OCI-LY1 (cell line): ENCODE data around the gene TMEM260.
"Not testable (repeated sequence)": the region's sequence is repeated elsewhere in the genome, so short reads cannot be mapped to it uniquely, and the experiment has no call there.

Source experiments
- H2AFZ ChIP-seq: fragments of 200-600 bp; sonication (generic), shearing (Covaris generic); 2 replicates; pipeline ENCODE4 v1.6.0; 2014; ENCODE audit warnings: antibody characterized with exemption, mild to moderate bottlenecking, low read length
- H3F3A ChIP-seq: fragments of 200-600 bp; sonication (generic), shearing (Covaris generic); 2 replicates; pipeline ENCODE4 v1.6.0; 2014; ENCODE audit warnings: mild to moderate bottlenecking, antibody characterized with exemption, low read length, moderate library complexity; ENCODE audit not compliant: insufficient read depth
- H3K27ac ChIP-seq: fragments of 200-600 bp; sonication (generic); 2 replicates; pipeline ENCODE4 v1.5.1; 2014; ENCODE audit warnings: low read length, mixed run types, mild to moderate bottlenecking, low read depth; ENCODE audit not compliant: poor library complexity, severe bottlenecking
- H3K27me3 ChIP-seq: fragments of 200-600 bp; sonication (generic); 2 replicates; pipeline ENCODE4 v1.6.0; 2014; ENCODE audit warnings: antibody characterized with exemption, mild to moderate bottlenecking, low read length, moderate library complexity; ENCODE audit not compliant: insufficient read depth
- H3K36me3 ChIP-seq: fragments of 200-600 bp; sonication (generic); 2 replicates; pipeline ENCODE4 v1.6.1; 2014; ENCODE audit warnings: mild to moderate bottlenecking, antibody characterized with exemption, low read length, moderate library complexity, mixed read lengths; ENCODE audit not compliant: insufficient read depth
- H3K4me1 ChIP-seq: fragments of 200-600 bp; sonication (generic); 2 replicates; pipeline ENCODE4 v1.5.1; 2014; ENCODE audit warnings: mild to moderate bottlenecking, low read length, moderate library complexity; ENCODE audit not compliant: insufficient read depth, severe bottlenecking
- H3K4me2 ChIP-seq: fragments of 200-600 bp; sonication (generic), shearing (Covaris generic); 2 replicates; pipeline ENCODE4 v1.6.1; 2014; ENCODE audit warnings: low read length
- H3K4me3 ChIP-seq: fragments of 200-600 bp; sonication (generic); 2 replicates; pipeline ENCODE4 v1.5.1; 2014; ENCODE audit warnings: low read length, low read depth, mild to moderate bottlenecking, mixed read lengths; ENCODE audit not compliant: poor library complexity, severe bottlenecking
- H3K79me2 ChIP-seq: fragments of 200-600 bp; shearing (Covaris generic); 2 replicates; pipeline ENCODE4 v1.6.1; 2016; ENCODE audit warnings: mixed run types, low read length, mixed read lengths; ENCODE audit not compliant: insufficient read depth
- H3K9ac ChIP-seq: fragments of 200-600 bp; sonication (generic), shearing (Covaris generic); 2 replicates; pipeline ENCODE4 v1.6.1; 2014; ENCODE audit warnings: mild to moderate bottlenecking, low read length, mixed read lengths
- H3K9me2 ChIP-seq: fragments of 200-600 bp; sonication (generic), shearing (Covaris generic); 2 replicates; pipeline ENCODE4 v1.6.1; 2014; ENCODE audit warnings: low read depth, mild to moderate bottlenecking, low read length, mixed read lengths
- H3K9me3 ChIP-seq: fragments of 200-600 bp; shearing (Covaris generic); 2 replicates; pipeline ENCODE4 v1.6.1; 2014; ENCODE audit warnings: low read length, mixed read lengths
- H4K20me1 ChIP-seq: fragments of 200-600 bp; sonication (generic), shearing (Covaris generic); 2 replicates; pipeline ENCODE4 v1.6.0; 2016; ENCODE audit warnings: mild to moderate bottlenecking, low read length; ENCODE audit not compliant: insufficient read depth
- CTCF ChIP-seq: fragments of 200-600 bp; sonication (generic), shearing (Covaris generic); IDR thresholded peaks from 2 replicates; pipeline ENCODE4 v1.5.1; 2017; ENCODE audit warnings: mild to moderate bottlenecking, antibody characterized with exemption, low read length, moderate library complexity, mixed read lengths
- EZH2 ChIP-seq: fragments of 200-600 bp; sonication (generic), shearing (Covaris generic); IDR thresholded peaks from 2 replicates; pipeline ENCODE4 v1.8.0; 2017; ENCODE audit warnings: borderline replicate concordance, mixed run types, mild to moderate bottlenecking, antibody characterized with exemption, low read length, moderate library complexity, mixed read lengths

The TMEM260 gene

DNA sequence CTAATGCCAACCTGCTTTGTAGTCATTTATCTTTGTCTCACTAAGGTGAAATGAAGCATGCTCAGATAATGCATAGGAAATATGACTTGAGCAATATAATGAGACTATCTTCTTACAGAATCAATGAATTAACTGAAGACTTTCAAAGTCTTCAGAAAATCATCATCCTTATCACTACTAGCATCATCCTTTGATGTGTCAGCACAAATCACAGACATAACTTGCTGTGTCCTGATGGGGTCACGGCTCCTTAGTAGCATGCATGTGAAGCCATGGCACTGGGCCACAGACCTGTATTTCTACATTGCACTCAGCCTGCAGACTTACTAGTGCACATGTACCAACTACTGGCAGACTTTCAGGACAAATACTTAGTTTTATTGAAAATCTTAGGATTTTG is 18.9 kb downstream of the TMEM260 start:
- Histone ChIP-seq H3K9me2 (no peaks in the 10 kb centered on the region), H3K4me3 (no peak overlapping the region), H3K27ac (no peak overlapping the region), H3K4me1 (no peaks in the 10 kb centered on the region), H3K4me2 (no peak overlapping the region), H2AFZ (no peak overlapping the region), H3K9me3 (no peaks in the 10 kb centered on the region), H3K79me2 (no peaks in the 10 kb centered on the region), H3K36me3 (no peaks in the 10 kb centered on the region), H4K20me1 (no peaks in the 10 kb centered on the region), H3K9ac (no peak overlapping the region), H3F3A (no peaks in the 10 kb centered on the region), H3K27me3 (no peaks in the 10 kb centered on the region)
- TF ChIP-seq CTCF (no peak), EZH2 (no peak)

DNA sequence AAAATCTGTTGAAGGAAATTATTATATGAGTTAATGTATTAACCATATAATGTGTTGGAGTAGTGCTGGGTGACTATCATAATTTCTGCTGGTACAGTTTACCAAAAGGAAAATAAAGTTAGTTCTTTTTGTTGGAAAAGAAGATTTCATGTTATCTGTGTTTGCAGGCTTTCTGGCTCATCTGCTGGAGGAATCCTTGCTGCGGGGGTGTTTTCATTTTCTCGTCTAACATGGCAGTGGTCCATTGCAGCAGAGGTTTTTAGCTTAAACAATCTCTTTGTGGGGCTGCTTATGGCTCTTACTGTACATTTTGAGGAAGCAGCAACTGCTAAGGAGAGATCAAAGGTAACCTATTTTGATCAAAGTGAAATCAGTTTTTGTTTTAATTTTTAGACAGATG is 24.1 kb downstream of the TMEM260 start:
- H3K27me3 ChIP-seq, result no peaks in the 10 kb centered on the region
- H3F3A ChIP-seq, result no peaks in the 10 kb centered on the region
- H3K79me2 ChIP-seq, result no peaks in the 10 kb centered on the region
- H3K9me3 ChIP-seq, result no peaks in the 10 kb centered on the region
- no peaks in the 10 kb centered on the region for H4K20me1 ChIP-seq
- no peak overlapping the region for H3K9ac ChIP-seq
- TF ChIP-seq CTCF (no peak), EZH2 (no peak)
- H3K4me2 ChIP-seq, result no peak overlapping the region
- H3K4me3 ChIP-seq, result no peak overlapping the region
- H3K27ac ChIP-seq, result no peak overlapping the region
- no peaks in the 10 kb centered on the region for H3K9me2 ChIP-seq
- H3K4me1 ChIP-seq, result no peaks in the 10 kb centered on the region
- no peak overlapping the region for H2AFZ ChIP-seq
- peaks cover 7% of the 10 kb centered on the region; the same call in 1 of the 2 replicates for H3K36me3 ChIP-seq

GRCh38 chr14:56608689-56609088 is 29.1 kb downstream of the TMEM260 start:
- no peaks in the 10 kb centered on the region for H3K9me3 ChIP-seq
- H3K9me2 ChIP-seq, result no peaks in the 10 kb centered on the region
- H3K4me2 ChIP-seq, result no peak overlapping the region
- H3K4me3 ChIP-seq, result no peak overlapping the region
- no peaks in the 10 kb centered on the region for H3K4me1 ChIP-seq
- no peak overlapping the region for H3K27ac ChIP-seq
- peaks cover 36% of the 10 kb centered on the region for H3K36me3 ChIP-seq
- no peaks in the 10 kb centered on the region for H3K79me2 ChIP-seq
- no peaks in the 10 kb centered on the region for H3F3A ChIP-seq
- H3K9ac ChIP-seq, result no peak overlapping the region
- no peak overlapping the region for H2AFZ ChIP-seq
- H4K20me1 ChIP-seq, result no peaks in the 10 kb centered on the region
- TF ChIP-seq CTCF, result no peak
- no peak for TF ChIP-seq EZH2
- H3K27me3 ChIP-seq, result no peaks in the 10 kb centered on the region

DNA sequence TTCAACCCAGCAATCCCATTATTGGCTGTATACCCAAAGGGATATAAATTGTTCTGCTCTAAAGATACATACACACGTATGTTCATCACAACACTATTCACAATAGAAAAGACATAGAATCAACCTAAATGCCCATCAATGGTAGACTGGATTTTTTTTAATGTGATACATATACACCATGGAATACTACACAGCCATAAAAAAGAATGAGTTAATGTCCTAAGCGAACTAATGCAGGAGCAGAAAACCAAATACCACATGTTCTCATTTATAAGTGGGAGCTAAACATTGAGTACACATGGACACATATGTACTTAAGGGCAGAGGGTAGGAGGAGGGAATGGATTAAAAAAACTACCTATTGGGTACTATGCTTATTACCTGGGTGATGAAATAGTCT is 32.1 kb downstream of the TMEM260 start:
- H3K4me1 ChIP-seq, H2AFZ ChIP-seq, H3K27ac ChIP-seq, H3K9ac ChIP-seq, H3F3A ChIP-seq, H3K79me2 ChIP-seq, H3K9me2 ChIP-seq, H4K20me1 ChIP-seq, H3K27me3 ChIP-seq, H3K9me3 ChIP-seq, H3K4me2 ChIP-seq, H3K4me3 ChIP-seq: not testable (repeated sequence)
- H3K36me3 ChIP-seq, result peaks cover 31% of the 10 kb centered on the region
